Measurements from ENCODE around the gene ZNF205. TPM values are rescaled to one million over a fixed set of nuclear protein-coding genes. Genes with fewer than 3 reads are reported as not detected.

Gene ZNF205
- total and polyA plus RNA-seq, 2 of the 13 experiments (the other 11 are each of a cell fraction or from before 2014, with no cell fraction given): 5.8 to 10.2 TPM

GRCh38 chr16:3068487-3068886 lies 43.9 kb upstream of the ZNF205 start:
- ChIA-PET POLR2A (interaction anchor here (4.4 kb wide), 1 partner anchor 9 kb away, joined by 30 read pairs; no protein-coding TSS in a partner anchor), CTCF (ENCODE audit: low intra/inter-chr PET ratio, low total read pairs) (no interaction called here)
- 100% methylated on average over 3 of the region's 4 CpGs for WGBS (ENCODE audit: low lambda C conversion rate)

More at GRCh38 chr16:3068487-3068886, 43.9 kb upstream of the ZNF205 start:
- peaks cover 9 to 16% of the 10 kb centered on the region in 2 experiments; a peak in 2 of 5 replicates for H3K36me3 ChIP-seq (replicated peaks in 1 of 2; ENCODE audit: control insufficient read depth in 1 of 2, insufficient read depth in 2 of 2, low read length in 2 of 2)
- DNase-seq (ENCODE audit: low spot score): no peak
- no peak overlapping the region for H3K27ac ChIP-seq (ENCODE audit: extremely low read length, insufficient read depth, low read length)
- H3K27me3 ChIP-seq (ENCODE audit: control insufficient read depth in 1 of 2, insufficient read depth in 2 of 2, low read length in 2 of 2): peaks cover 0 to 4% of the 10 kb centered on the region in 2 experiments; a peak in 3 of 5 replicates
- in situ Hi-C loops (cut with HindIII; ENCODE audit: extremely low pct_ligation_motif_present, low pct_unique_long_range_greater_than_20kb) (no loop called here), intact Hi-C loops (cut with micrococcal nuclease; ENCODE audit: unreplicated experiment) (no loop called here)
- H3K4me3 ChIP-seq (replicated peaks in 1 of 3; ENCODE audit: insufficient read depth in 1 of 3, low read depth in 2 of 3, low read length in 3 of 3): no peak overlapping the region
- no TSS peak for BruUV-seq (replicated peaks)
- H2AFZ ChIP-seq (ENCODE audit: low read length): no peak overlapping the region
- no peak overlapping the region for H3K9ac ChIP-seq (ENCODE audit: insufficient read depth, low read depth, low read length)
- no peak for ATAC-seq
- H4K20me1 ChIP-seq (ENCODE audit: insufficient read depth, low read length): no peaks in the 10 kb centered on the region
- FAIRE-seq: no peak
- TF ChIP-seq E2F2 (CRISPR knock-in tag; IDR thresholded peaks at IDR 0.05; ENCODE audit: borderline replicate concordance): no peak
- TF ChIP-seq ZNF234 (CRISPR knock-in tag; conservative IDR thresholded peaks at IDR 0.05): no peak
- TF ChIP-seq ZNF34 (CRISPR knock-in tag; IDR thresholded peaks at IDR 0.05; ENCODE audit: borderline replicate concordance): no peak
- no peak for TF ChIP-seq RAD51 (IDR thresholded peaks at IDR 0.05; ENCODE audit: borderline replicate concordance)
- TF ChIP-seq NFKB2 (CRISPR knock-in tag; IDR thresholded peaks at IDR 0.05; ENCODE audit: borderline replicate concordance): no peak
- no peak for TF ChIP-seq ZNF225 (CRISPR knock-in tag; IDR thresholded peaks at IDR 0.05)
- TF ChIP-seq TOE1 (CRISPR knock-in tag; IDR thresholded peaks at IDR 0.05): no peak
- TF ChIP-seq TRAFD1 (CRISPR knock-in tag; IDR thresholded peaks at IDR 0.05; ENCODE audit: borderline replicate concordance): no peak
- TF ChIP-seq MAFK (conservative IDR thresholded peaks at IDR 0.05 in 1 of 2, IDR thresholded peaks at IDR 0.05 in 1 of 2; ENCODE audit: low read length in 2 of 2): no peak
- no peak for TF ChIP-seq YY1 (IDR thresholded peaks at IDR 0.05; ENCODE audit: insufficient read depth, insufficient replicate concordance, low read depth, low read length)
- no peak for TF ChIP-seq EZH2 (conservative IDR thresholded peaks at IDR 0.05; ENCODE audit: low read depth, low read length)
- no peak for TF ChIP-seq ZSCAN21 (CRISPR knock-in tag; IDR thresholded peaks at IDR 0.05; ENCODE audit: borderline replicate concordance)
- no peak for TF ChIP-seq ZFYVE20 (CRISPR knock-in tag; IDR thresholded peaks at IDR 0.05; ENCODE audit: borderline replicate concordance, low read depth)
- TF ChIP-seq ZNF800 (CRISPR knock-in tag; IDR thresholded peaks at IDR 0.05): no peak
- no peak for TF ChIP-seq U2AF1 (optimal IDR thresholded peaks at IDR 0.05; ENCODE audit: low read depth, low read length)
- no peak for TF ChIP-seq NR1H2 (CRISPR knock-in tag; IDR thresholded peaks at IDR 0.05; ENCODE audit: borderline replicate concordance, low read depth)
- TF ChIP-seq ZNF781 (CRISPR knock-in tag; IDR thresholded peaks at IDR 0.05; ENCODE audit: borderline replicate concordance, not compliant biosample characterization): no peak
- H3K4me2 ChIP-seq (ENCODE audit: low read depth, low read length): no peak overlapping the region
- peaks cover 17% of the 10 kb centered on the region for H3K79me2 ChIP-seq (ENCODE audit: insufficient read depth, low read length)
- no peaks in the 10 kb centered on the region for H3K9me3 ChIP-seq (ENCODE audit: low read length)
- peaks cover 30% of the 10 kb centered on the region for H3K4me1 ChIP-seq (ENCODE audit: insufficient read depth, low read length)

Data from HepG2 (cell line).